GM23338 (cell line): ENCODE results near the gene UQCC2. TPM values are rescaled to one million over a fixed set of nuclear protein-coding genes. Genes with fewer than 3 reads are reported as not detected.

Experiments used
- ATAC-seq: fragments of 200-7000 bp; cut with Tn5 transposase; 3 replicates; pipeline ENCODE4 v1.9.1; 2020
- DNase-seq: peaks from one replicate; pipeline ENCODE4 v3.0.0-alpha.2; 2015; ENCODE audit warnings: low spot score
- H2AFZ ChIP-seq: fragments of 200-600 bp; sonication (generic); 2 replicates; pipeline ENCODE4 v1.8.0; 2016; ENCODE audit warnings: antibody characterized with exemption, mild to moderate bottlenecking, moderate library complexity
- H3F3A ChIP-seq: fragments of 200-600 bp; sonication (generic); replicated peaks from 2 replicates; pipeline ENCODE4 v1.8.0; 2017; ENCODE audit warnings: antibody characterized with exemption, mixed run types, low read depth
- H3K27ac ChIP-seq: fragments of 200-600 bp; sonication (generic); 2 replicates; pipeline ENCODE4 v1.6.1; 2016; ENCODE audit warnings: low read depth
- H3K27me3 ChIP-seq: fragments of 200-600 bp; sonication (generic); 2 replicates; pipeline ENCODE4 v1.8.0; 2016; ENCODE audit warnings: mild to moderate bottlenecking, mixed run types, moderate library complexity; ENCODE audit not compliant: insufficient read depth
- H3K36me3 ChIP-seq: fragments of 200-600 bp; sonication (generic); 2 replicates; pipeline ENCODE4 v1.8.0; 2016; ENCODE audit warnings: mild to moderate bottlenecking; ENCODE audit not compliant: insufficient read depth
- H3K4me1 ChIP-seq: fragments of 200-600 bp; sonication (generic); 2 replicates; pipeline ENCODE4 v1.8.0; 2016; ENCODE audit warnings: mild to moderate bottlenecking, moderate library complexity; ENCODE audit not compliant: insufficient read depth
- H3K4me2 ChIP-seq: fragments of 200-600 bp; sonication (generic); 2 replicates; pipeline ENCODE4 v1.7.1; 2017; ENCODE audit warnings: mixed run types
- H3K4me3 ChIP-seq: fragments of 200-600 bp; sonication (generic); 2 replicates; pipeline ENCODE4 v1.6.1; 2016; ENCODE audit warnings: mixed run types
- H3K79me2 ChIP-seq: fragments of 200-600 bp; sonication (generic); replicated peaks from 2 replicates; pipeline ENCODE4 v1.8.0; 2017; ENCODE audit warnings: mild to moderate bottlenecking; ENCODE audit not compliant: insufficient read depth
- H3K9me2 ChIP-seq: fragments of 200-600 bp; sonication (generic); 2 replicates; pipeline ENCODE4 v1.8.0; 2017; ENCODE audit not compliant: insufficient read depth
- H4K20me1 ChIP-seq: fragments of 200-600 bp; sonication (generic); replicated peaks from 2 replicates; pipeline ENCODE4 v1.8.0; 2017; ENCODE audit warnings: mild to moderate bottlenecking; ENCODE audit not compliant: insufficient read depth
- H3K27ac Mint-ChIP-seq: 2 replicates; pipeline ENCODE4 v1.8.0; 2020; ENCODE audit warnings: inconsistent platforms, mild to moderate bottlenecking, moderate library complexity, mixed read lengths
- H3K27me3 Mint-ChIP-seq: 3 replicates; pipeline ENCODE4 v1.8.0; 2022; ENCODE audit warnings: low read depth, mild to moderate bottlenecking, moderate library complexity, mixed read lengths, inconsistent platforms; ENCODE audit not compliant: insufficient read depth, poor library complexity
- H3K36me3 Mint-ChIP-seq: 3 replicates; pipeline ENCODE4 v1.8.0; 2021; ENCODE audit warnings: low read depth, mild to moderate bottlenecking, inconsistent platforms, moderate library complexity, mixed read lengths
- H3K4me1 Mint-ChIP-seq: 3 replicates; pipeline ENCODE4 v1.8.0; 2020; ENCODE audit warnings: mild to moderate bottlenecking, inconsistent platforms, mixed read lengths
- H3K4me3 Mint-ChIP-seq: 3 replicates; pipeline ENCODE4 v1.8.0; 2021; ENCODE audit warnings: moderate library complexity, mild to moderate bottlenecking, inconsistent platforms, mixed read lengths
- H3K9me3 Mint-ChIP-seq: 3 replicates; pipeline ENCODE4 v1.8.0; 2020; ENCODE audit warnings: moderate library complexity, mild to moderate bottlenecking, inconsistent platforms, mixed read lengths
- EZH2 ChIP-seq: fragments of 200-600 bp; sonication (generic); IDR thresholded peaks from one replicate; pipeline ENCODE4 v1.8.0; 2017; ENCODE audit warnings: antibody characterized with exemption, mild to moderate bottlenecking, low read depth; ENCODE audit not compliant: unreplicated experiment
- EZH2phosphoT487 ChIP-seq: fragments of 200-600 bp; sonication (generic); IDR thresholded peaks from one replicate; pipeline ENCODE4 v1.8.1; 2018; ENCODE audit warnings: antibody characterized with exemption; ENCODE audit not compliant: unreplicated experiment
- JUNB ChIP-seq: IDR thresholded peaks from one replicate; pipeline ENCODE4 v1.6.1; 2016; ENCODE audit warnings: antibody characterized with exemption; ENCODE audit not compliant: unreplicated experiment
- POLR2AphosphoS5 ChIP-seq: IDR thresholded peaks from 2 replicates; pipeline ENCODE4 v1.6.1; 2016; ENCODE audit warnings: antibody characterized with exemption, low read depth
- REST ChIP-seq: IDR thresholded peaks from one replicate; pipeline ENCODE4 v1.6.1; 2018; ENCODE audit warnings: antibody characterized with exemption; ENCODE audit not compliant: unreplicated experiment
- ZNF331 ChIP-seq: fragments of 250-450 bp; sonication (Bioruptor Pico); IDR thresholded peaks from 2 replicates; pipeline ENCODE4 v1.5.0; 2020; ENCODE audit warnings: low read depth, mild to moderate bottlenecking, moderate library complexity
- ZNF462 ChIP-seq: fragments of 250-450 bp; sonication (Bioruptor Pico); IDR thresholded peaks from 2 replicates; pipeline ENCODE4 v1.5.0; 2020; ENCODE audit warnings: mild to moderate bottlenecking, moderate library complexity
- polyA plus RNA-seq: library from polyadenylated mRNA; unstranded; fragments of >200 nt; fragmentation: Nextera tagmentation; extraction: Ambion mirVana; gene quantifications from 2 replicates; pipeline ENCODE4 v1.2.1, GENCODE V29; 2016
- total RNA-seq: library from RNA; depleted of rRNA; stranded (reverse); fragments of >200 nt; shearing (Covaris generic); gene quantifications from 2 replicates; pipeline ENCODE4 v1.2.3, GENCODE V29; 2014

Gene UQCC2
- total and polyA plus RNA-seq, 2 experiments from 2014 or later, result 48.9 to 379 TPM

GRCh38 chr6:33695451-33695887 lies 16.0 kb downstream of the UQCC2 start:
- H4K20me1 ChIP-seq, result peaks cover 6% of the 10 kb centered on the region
- no peak overlapping the region for H3K4me3 Mint-ChIP-seq
- no peaks in the 10 kb centered on the region for H3K27me3 ChIP-seq
- no peaks in the 10 kb centered on the region for H3F3A ChIP-seq
- H3K79me2 ChIP-seq, result 0 out of 2 replicates have a peak, but pooled peaks cover 3% of the 10 kb centered on the region
- H3K27ac ChIP-seq, result no peak overlapping the region
- no peak overlapping the region for H2AFZ ChIP-seq
- H3K27me3 Mint-ChIP-seq, result peaks cover 24% of the 10 kb centered on the region
- no peak overlapping the region for H3K4me2 ChIP-seq
- TF ChIP-seq REST (no peak), ZNF462 (no peak), EZH2phosphoT487 (no peak), ZNF331 (CRISPR knock-in tag) (no peak), JUNB (no peak), POLR2AphosphoS5 (0 out of 2 replicates have a peak, but pooled peaks have one; percentile 9), EZH2 (no peak)
- ATAC-seq (no peak), DNase-seq (no peak)
- H3K9me3 Mint-ChIP-seq, result no peaks in the 10 kb centered on the region
- H3K36me3 ChIP-seq, result peaks cover 16% of the 10 kb centered on the region; the same call in 1 of the 2 replicates
- H3K4me1 Mint-ChIP-seq, result peaks cover 33% of the 10 kb centered on the region
- no peaks in the 10 kb centered on the region for H3K9me2 ChIP-seq
- no peak overlapping the region for H3K27ac Mint-ChIP-seq
- H3K4me1 ChIP-seq, result 0 out of 2 replicates have a peak, but pooled peaks cover 2% of the 10 kb centered on the region
- H3K4me3 ChIP-seq, result no peak overlapping the region
- H3K36me3 Mint-ChIP-seq, result peaks cover 70% of the 10 kb centered on the region
